CD4-positive, alpha-beta T cell treated with Interleukin-4 for 4 hours (primary cell): Measurements from ENCODE around the gene SNUPN.

Experiments used
- DNase-seq: peaks from one replicate; pipeline ENCODE4 v3.0.0-alpha.2; 2020

The SNUPN gene

DNA sequence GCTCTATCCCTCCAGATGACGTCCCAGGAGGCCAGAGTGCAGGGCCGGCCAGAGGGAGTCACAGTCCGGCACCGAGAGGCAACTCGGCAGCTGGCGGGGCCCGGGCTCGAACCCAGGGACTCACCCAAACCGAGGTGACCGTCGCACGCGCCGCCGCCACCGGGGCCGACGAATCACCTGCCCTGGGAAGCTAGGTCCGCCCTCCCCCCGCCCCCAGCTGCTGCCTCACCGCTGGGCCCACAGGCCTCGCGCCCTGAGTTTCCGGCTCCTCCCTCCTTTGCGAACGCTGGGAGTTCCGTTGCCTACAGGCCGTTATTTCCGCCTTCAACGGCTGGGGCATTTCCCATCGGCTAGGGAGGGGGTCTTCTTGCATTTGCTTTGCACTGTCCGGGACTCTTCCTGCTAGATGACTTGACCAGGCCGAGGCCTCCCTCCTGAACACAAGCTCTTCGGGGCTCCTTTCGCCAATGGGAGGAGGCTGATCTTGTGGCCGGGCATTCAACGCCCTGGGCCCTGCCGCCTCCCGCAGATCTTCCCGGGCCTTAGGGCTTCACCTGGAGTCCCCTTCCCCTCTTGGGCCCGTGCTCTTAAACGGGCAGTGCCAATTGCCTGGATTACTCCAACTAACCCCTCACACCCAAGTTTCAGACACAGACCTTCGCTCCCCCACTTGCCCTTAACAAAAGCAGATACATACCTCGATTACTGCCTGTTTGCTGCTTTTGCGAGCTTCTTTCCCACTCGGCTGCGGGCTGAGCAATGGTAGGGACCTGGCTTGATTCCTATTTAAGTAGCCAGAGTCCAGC is at the start of gene SNUPN:
Gene SNUPN (minus strand): TSS at position 184 of the 806 bp plus-strand sequence. CDS start 4,674 bp downstream, outside the sequence.
- peak; percentile 92 for DNase-seq

- no peak for DNase-seq
These were observed 48.8 kb upstream of the SNUPN start for GRCh38 chr15:75674366-75674765.

DNA sequence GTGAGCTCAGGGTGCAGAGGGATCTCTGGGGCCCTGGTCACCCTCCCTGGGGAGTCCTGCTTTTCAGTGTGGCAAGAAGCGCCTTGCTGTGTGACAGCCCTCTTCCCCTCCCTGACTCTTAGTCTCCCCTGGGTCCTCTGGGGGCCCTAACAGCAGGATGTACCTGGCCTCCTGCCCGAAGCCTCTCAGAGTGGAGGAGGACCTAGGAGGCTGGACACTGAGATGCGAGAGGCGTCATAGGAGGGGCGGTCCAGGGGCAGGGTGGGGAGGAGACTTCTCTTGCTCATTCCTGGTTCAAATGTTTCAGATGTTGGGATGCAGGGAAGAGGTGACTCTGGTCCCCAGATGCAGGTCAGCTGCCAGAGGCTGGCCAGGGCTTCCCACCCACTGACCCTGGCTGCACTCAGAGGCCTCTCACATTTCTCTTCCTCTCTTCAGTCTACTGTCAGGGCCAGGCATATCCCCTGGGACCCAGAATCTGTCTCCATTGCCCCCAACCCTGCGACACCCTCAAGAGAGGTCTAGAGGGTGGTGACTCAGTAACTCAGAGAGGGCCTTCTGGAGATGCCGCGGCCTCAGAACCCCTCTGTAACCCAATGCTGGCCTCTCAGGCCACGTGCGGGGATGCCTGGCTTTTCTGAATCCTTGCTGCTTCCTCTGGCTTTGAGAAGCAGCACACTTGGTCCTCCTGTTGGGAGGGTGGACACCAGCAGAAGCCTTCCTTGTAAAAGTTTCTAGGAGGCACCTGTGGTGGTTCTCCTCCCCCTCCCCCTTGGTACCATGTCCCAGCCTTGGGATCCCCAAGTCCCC is 48.1 kb upstream of the SNUPN start:
- no peak for DNase-seq

DNA sequence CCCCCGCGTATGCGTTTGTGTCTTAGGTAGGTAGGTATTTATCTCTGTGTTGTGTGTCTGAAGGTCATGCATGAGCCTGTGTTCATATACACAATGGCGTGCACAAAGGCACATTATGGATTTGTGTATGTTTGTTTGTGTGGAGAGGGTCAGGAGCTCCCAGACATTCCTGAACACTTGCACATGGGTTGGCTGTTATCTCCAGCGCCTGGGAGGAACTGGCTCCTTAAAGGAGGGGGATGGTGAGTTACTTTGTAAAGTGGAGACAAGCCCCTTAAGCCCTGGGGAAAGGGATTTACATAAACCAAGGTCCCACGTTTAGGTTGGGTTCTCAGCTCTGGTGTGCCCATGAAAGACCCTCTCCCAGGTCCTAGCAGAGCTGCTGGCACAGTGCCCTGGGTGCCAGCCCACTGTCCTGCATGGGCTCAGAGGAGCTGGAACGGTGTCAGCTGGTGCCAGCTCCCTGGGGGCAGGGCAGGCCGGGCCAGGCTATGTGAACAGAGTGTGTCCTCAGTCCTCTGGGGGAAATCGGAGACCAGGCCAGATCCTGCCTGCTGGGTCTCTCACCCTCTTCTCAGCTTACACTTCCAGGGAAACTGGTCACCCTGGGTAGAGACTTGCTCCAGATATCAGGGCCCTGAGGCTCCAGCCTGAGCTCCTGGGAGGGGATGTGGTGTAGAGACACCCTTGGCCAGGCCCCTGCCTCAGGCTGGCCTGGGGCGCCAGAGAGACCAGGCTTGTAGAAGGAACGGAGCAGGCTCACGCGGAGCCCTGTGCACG is 47.3 kb upstream of the SNUPN start:
- no peak for DNase-seq

GRCh38 chr15:75671730-75672602 is 46.4 kb upstream of the SNUPN start:
- DNase-seq: no peak

DNA sequence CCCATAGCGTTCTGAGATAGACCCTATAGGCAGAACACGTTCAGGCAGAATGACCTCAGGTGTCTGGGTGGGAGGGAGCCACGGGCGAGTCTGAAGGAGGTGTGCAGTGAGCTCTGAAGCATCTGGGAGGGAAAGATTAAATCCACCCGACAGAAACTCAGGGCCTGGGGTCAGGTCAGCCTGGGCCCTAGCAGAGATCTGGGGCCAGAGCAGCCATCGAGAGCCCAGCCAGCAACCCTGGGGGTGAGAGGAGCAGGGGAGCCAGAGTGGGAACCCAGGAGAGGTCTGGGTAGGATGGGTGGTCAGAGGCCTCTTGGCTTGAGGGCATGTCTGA is 44.3 kb upstream of the SNUPN start:
- no peak for DNase-seq

- no peak for DNase-seq
These were observed 43.8 kb upstream of the SNUPN start for GRCh38 chr15:75669191-75669878.

GRCh38 chr15:75666823-75667501 is 41.4 kb upstream of the SNUPN start:
- no peak for DNase-seq

DNA sequence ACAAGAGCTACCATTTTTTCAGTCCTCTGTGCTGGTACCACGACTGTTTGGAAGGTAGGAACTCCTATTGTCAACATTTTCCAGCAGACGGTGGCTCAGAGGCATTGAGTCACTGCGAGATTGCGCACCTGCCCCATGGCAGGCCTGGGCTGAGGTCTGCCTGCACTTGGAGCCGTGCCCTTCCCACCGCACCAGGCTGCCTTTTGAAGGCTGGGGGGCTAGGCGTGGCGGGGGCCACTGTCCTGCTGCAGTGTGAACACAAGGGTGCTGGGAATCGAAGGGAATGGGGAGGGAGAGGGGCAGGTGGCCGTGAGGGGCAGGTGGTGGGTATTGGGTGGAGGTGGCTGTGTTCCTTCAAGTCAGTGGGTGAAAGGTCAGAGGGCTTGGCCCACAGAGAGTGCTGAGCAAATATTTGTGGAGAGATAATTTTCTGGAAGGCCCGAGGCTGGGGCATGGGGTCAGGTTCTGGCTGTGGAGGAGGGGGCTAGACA is 38.5 kb upstream of the SNUPN start:
- DNase-seq: no peak

DNA sequence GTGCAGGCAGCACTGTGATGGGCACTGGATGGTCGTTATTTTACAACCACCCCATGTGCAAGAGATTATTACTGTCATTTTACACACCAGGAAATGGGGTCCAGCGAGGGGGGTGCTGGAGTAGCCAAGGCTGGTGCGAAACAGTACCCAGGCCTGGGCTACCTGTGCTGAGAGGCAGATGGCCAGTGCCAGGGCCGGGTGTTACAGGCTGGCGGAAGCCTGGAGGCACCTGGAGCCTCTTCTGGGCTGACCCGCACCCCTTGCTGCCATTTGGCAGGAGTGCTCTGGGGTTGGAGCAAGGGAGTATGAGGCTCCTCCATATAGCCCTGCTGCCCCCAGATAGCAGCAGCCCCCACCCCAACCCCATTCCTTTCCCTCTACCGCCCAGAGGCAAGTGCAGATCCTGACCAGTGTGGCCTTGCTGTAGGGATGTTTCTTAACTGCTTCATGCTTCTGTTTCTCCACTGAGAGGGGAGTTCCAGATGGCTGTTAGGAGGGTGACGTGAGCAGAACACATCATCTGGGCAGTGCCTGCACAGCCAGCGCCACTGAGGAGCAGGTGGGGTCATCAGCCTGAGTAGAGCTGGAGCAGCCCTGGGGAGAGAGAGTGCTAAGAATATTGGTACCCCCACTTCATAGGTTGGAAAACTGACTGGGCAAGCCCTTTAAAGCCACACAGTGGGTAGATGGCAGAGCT is 37.4 kb upstream of the SNUPN start:
- no peak for DNase-seq

- DNase-seq: no peak
These were observed 36.2 kb upstream of the SNUPN start for GRCh38 chr15:75661756-75662140.

GRCh38 chr15:75661100-75661755 is 35.7 kb upstream of the SNUPN start:
- no peak for DNase-seq

GRCh38 chr15:75659928-75660645 is 34.6 kb upstream of the SNUPN start:
- DNase-seq: no peak

- DNase-seq: no peak
These were observed 33.7 kb upstream of the SNUPN start for GRCh38 chr15:75659141-75659771.

GRCh38 chr15:75656813-75657212 is 31.3 kb upstream of the SNUPN start:
- no peak for DNase-seq

GRCh38 chr15:75656331-75656730 is 30.8 kb upstream of the SNUPN start:
- no peak for DNase-seq

DNA sequence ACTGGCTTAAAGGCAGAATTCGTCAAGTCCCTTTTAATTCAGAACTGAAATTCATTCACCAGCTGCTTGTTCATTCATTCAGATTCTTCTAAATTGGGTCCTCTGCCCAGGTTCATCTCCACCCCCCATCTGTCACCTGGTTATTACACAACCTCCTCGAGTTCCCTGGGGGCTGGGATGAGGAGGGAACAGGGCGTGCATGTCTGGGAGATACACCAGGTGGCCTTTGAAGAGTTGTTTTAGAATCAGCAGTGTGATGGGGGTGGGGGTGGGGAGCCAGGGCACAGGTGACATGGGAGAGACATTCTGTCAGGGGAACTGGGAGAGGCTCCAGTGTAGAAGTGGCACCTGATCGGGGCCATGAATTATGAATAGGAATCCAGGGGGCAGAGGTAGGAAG is 30.4 kb upstream of the SNUPN start:
- no peak for DNase-seq

GRCh38 chr15:75654201-75654907 is 28.8 kb upstream of the SNUPN start:
- no peak for DNase-seq
